Heart left ventricle (tissue), 13 donors: ENCODE measurements around the gene IQCH.

Source experiments
- POLR2A ChIP-seq, 2 donors: fragments of 450-650 bp; IDR thresholded peaks; one replicate each; pipeline ENCODE4 v1.6.1; 2017; ENCODE audit warnings: antibody characterized with exemption in 2 of 2, mild to moderate bottlenecking in 2 of 2, moderate library complexity in 2 of 2
- TF ChIP-seq, protein P1 (sequence below), 12 donors: fragments of 200-600 bp; sonication (generic) in 4 of 12; IDR thresholded peaks; one replicate each; pipeline versions ENCODE4 v1.5.0 to v1.8.0; 2018 to 2022; ENCODE audit warnings: antibody characterized with exemption in 12 of 12, mild to moderate bottlenecking in 5 of 12
- donor health status: ischemic (EF 13 %, LVEDD 7.1; RV severe dilation, severe dysfunction).
- donor health status: DM: no; HTN: yes; CAD: no.
- donor health status: DM: no; HTN: no; CAD: no.
- donor health status: ischemic (EF 25% LVEDD 6.9; RV normal size, moderate dysfunction).
- donor health status: ischemic (EF 25% LVEDD 5.7; RV mildly dilated, moderate dysfunction).
- donor health status: ischemic (EF 35%, LVEDD 5.7; RV mildly dilated, moderate dysfunction).
- donor health status: nonischemic (EF 11% LVEDD 7.7; RV severe dilation, severe dysfunction).
- donor health status: DM: yes; HTN: yes; CAD: no.
- donor health status: PGD.
- donor health status: ischemic (EF 29% LVEDD 5.4; RV normal size, mild dysfunction).
- donor health status: nonischemic (EF 23%, LVEDD 6.1; RV moderate dilation, normal function).

DNA sequence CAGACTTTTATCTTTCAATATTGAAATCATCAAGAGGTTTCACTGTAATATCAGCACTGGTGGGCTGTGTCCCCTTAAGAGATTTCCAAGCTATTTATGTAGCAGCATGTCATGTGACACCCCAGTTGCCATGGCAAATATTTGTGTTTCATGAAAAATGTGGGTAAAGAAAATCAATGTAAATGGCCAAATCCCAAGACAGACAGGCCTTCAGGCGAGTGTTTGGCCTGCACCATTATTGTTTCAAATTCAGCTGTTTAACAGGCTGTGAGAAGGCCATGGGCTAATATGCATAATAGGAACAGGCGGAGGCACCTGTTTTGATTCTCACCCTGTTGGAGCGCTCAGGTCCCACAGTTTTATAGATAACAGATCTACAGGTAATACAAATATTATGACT lies 104.2 kb downstream of the IQCH start:
- TF ChIP-seq, protein P1, sequence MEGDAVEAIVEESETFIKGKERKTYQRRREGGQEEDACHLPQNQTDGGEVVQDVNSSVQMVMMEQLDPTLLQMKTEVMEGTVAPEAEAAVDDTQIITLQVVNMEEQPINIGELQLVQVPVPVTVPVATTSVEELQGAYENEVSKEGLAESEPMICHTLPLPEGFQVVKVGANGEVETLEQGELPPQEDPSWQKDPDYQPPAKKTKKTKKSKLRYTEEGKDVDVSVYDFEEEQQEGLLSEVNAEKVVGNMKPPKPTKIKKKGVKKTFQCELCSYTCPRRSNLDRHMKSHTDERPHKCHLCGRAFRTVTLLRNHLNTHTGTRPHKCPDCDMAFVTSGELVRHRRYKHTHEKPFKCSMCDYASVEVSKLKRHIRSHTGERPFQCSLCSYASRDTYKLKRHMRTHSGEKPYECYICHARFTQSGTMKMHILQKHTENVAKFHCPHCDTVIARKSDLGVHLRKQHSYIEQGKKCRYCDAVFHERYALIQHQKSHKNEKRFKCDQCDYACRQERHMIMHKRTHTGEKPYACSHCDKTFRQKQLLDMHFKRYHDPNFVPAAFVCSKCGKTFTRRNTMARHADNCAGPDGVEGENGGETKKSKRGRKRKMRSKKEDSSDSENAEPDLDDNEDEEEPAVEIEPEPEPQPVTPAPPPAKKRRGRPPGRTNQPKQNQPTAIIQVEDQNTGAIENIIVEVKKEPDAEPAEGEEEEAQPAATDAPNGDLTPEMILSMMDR (IDR thresholded peaks at IDR 0.05), result no peak
- no peak for TF ChIP-seq POLR2A (IDR thresholded peaks at IDR 0.05)
